IMR-90 (cell line): ENCODE measurements around the gene YIPF3. TPM values are rescaled to one million over a fixed set of nuclear protein-coding genes. Genes with fewer than 3 reads are reported as not detected.

Experiments used
- ATAC-seq: fragments of 200-7000 bp; cut with Tn5 transposase; 2 replicates; pipeline ENCODE4 v1.9.1; 2020; ENCODE audit warnings: low read depth, mild to moderate bottlenecking, moderate library complexity
- BruUV-seq: library from RNA; stranded (reverse); fragments of 400-500 nt; replicated peaks from 2 replicates; lab custom pipeline; 2021; lab: Mats Ljungman, UMichigan
- CTCF ChIA-PET: fragments of 300-600 bp; formaldehyde crosslinking; extraction: SDS; loops from one replicate; lab custom pipeline; 2021; ENCODE audit warnings: antibody characterized with exemption; lab: Yijun Ruan, JAX
- POLR2A ChIA-PET: fragments of 300-600 bp; sonication (Branson Sonifier 250); formaldehyde crosslinking; loops from one replicate; lab custom pipeline; 2022; ENCODE audit warnings: antibody characterized with exemption; ENCODE audit not compliant: unreplicated experiment; lab: Charles Lee
- DNase-seq: peaks from one replicate; pipeline ENCODE4 v3.0.0; 2013
- H2AFZ ChIP-seq: replicated peaks from 2 replicates; pipeline ENCODE3; 2013; ENCODE audit warnings: low read length, mild to moderate bottlenecking; ENCODE audit not compliant: poor library complexity
- H2AK5ac ChIP-seq: 2 replicates; pipeline ENCODE4 v1.6.1; 2013; ENCODE audit warnings: low read depth, low read length, inconsistent platforms
- H2AK9ac ChIP-seq: replicated peaks from 2 replicates; pipeline ENCODE3; 2013; ENCODE audit warnings: mild to moderate bottlenecking, low read depth, low read length, moderate library complexity; ENCODE audit not compliant: poor library complexity
- H2BK120ac ChIP-seq: 2 replicates; pipeline ENCODE4 v1.6.1; 2013; ENCODE audit warnings: low read depth, low read length, inconsistent platforms
- H2BK15ac ChIP-seq: 3 replicates; pipeline ENCODE4 v1.6.1; 2013; ENCODE audit warnings: low read depth, low read length, inconsistent platforms
- H2BK20ac ChIP-seq: 2 replicates; pipeline ENCODE4 v1.6.1; 2013; ENCODE audit warnings: low read depth, mild to moderate bottlenecking, inconsistent platforms, low read length, moderate library complexity
- H2BK5ac ChIP-seq: 2 replicates; pipeline ENCODE4 v1.6.1; 2013; ENCODE audit warnings: mild to moderate bottlenecking, low read depth, low read length, inconsistent platforms; ENCODE audit not compliant: poor library complexity, severe bottlenecking
- H3K14ac ChIP-seq: replicated peaks from 2 replicates; pipeline ENCODE4 v1.6.1; 2013; ENCODE audit warnings: low read depth, low read length, inconsistent platforms
- H3K18ac ChIP-seq: 2 replicates; pipeline ENCODE4 v1.6.1; 2013; ENCODE audit warnings: low read depth, low read length, control low read depth
- H3K23ac ChIP-seq: 2 replicates; pipeline ENCODE4 v1.6.1; 2013; ENCODE audit warnings: low read depth, low read length, inconsistent platforms
- H3K27ac ChIP-seq: 2 replicates; pipeline ENCODE4 v1.5.1; 2013; ENCODE audit warnings: mild to moderate bottlenecking, control low read depth, low read length; ENCODE audit not compliant: insufficient read depth
- H3K27me3 ChIP-seq: 2 replicates; pipeline ENCODE4 v1.6.1; 2013; ENCODE audit warnings: low read length; ENCODE audit not compliant: control insufficient read depth, insufficient read depth
- H3K36me3 ChIP-seq: 2 replicates; pipeline ENCODE4 v1.6.1; 2013; ENCODE audit warnings: low read length, mixed read lengths; ENCODE audit not compliant: control insufficient read depth, insufficient read depth
- H3K4ac ChIP-seq: 2 replicates; pipeline ENCODE4 v1.6.1; 2013; ENCODE audit warnings: low read depth, low read length, inconsistent platforms
- H3K4me1 ChIP-seq: 2 replicates; pipeline ENCODE4 v1.6.1; 2013; ENCODE audit warnings: low read length, mixed read lengths; ENCODE audit not compliant: control insufficient read depth, insufficient read depth
- H3K4me2 ChIP-seq: 2 replicates; pipeline ENCODE4 v1.6.1; 2013; ENCODE audit warnings: low read depth, mild to moderate bottlenecking, control low read depth, low read length, moderate library complexity
- H3K4me3 ChIP-seq: 2 replicates; pipeline ENCODE4 v1.5.1; 2013; ENCODE audit warnings: low read depth, mild to moderate bottlenecking, control low read depth, low read length, moderate library complexity; ENCODE audit not compliant: insufficient read depth
- H3K56ac ChIP-seq: 2 replicates; pipeline ENCODE4 v1.6.1; 2013; ENCODE audit warnings: low read length, inconsistent platforms; ENCODE audit not compliant: insufficient read depth; ENCODE audit errors: extremely low read depth
- H3K79me1 ChIP-seq, 2 experiments: 2 replicates each; pipeline ENCODE4 v1.6.1; 2013; ENCODE audit warnings: low read length in 2 of 2, inconsistent platforms in 1 of 2, low read depth in 1 of 2
- H3K9ac ChIP-seq: 2 replicates; pipeline ENCODE4 v1.6.1; 2013; ENCODE audit warnings: low read depth, low read length, control low read depth
- H3K9me1 ChIP-seq: 2 replicates; pipeline ENCODE4 v1.6.1; 2013; ENCODE audit warnings: low read length, inconsistent platforms; ENCODE audit not compliant: insufficient read depth
- H3K9me3 ChIP-seq: 2 replicates; pipeline ENCODE4 v1.6.1; 2013; ENCODE audit warnings: low read length; ENCODE audit not compliant: control insufficient read depth, insufficient read depth
- H4K20me1 ChIP-seq: 2 replicates; pipeline ENCODE4 v1.6.1; 2013; ENCODE audit warnings: low read length, inconsistent platforms; ENCODE audit not compliant: insufficient read depth
- H4K5ac ChIP-seq: 2 replicates; pipeline ENCODE4 v1.6.1; 2013; ENCODE audit warnings: mild to moderate bottlenecking, low read depth, low read length, control low read depth
- H4K8ac ChIP-seq, 2 experiments: 2 replicates each; pipeline ENCODE4 v1.6.1; 2013; ENCODE audit warnings: low read depth in 2 of 2, low read length in 2 of 2, control low read depth in 1 of 2, inconsistent platforms in 1 of 2
- H4K91ac ChIP-seq: 2 replicates; pipeline ENCODE4 v1.6.1; 2013; ENCODE audit warnings: low read depth, low read length, inconsistent platforms; ENCODE audit not compliant: insufficient read depth
- BHLHE40 ChIP-seq: fragments of 150-350 bp; IDR thresholded peaks from 2 replicates; pipeline ENCODE4 v1.6.1; 2016; ENCODE audit warnings: mild to moderate bottlenecking, low read depth, low read length
- CEBPB ChIP-seq: IDR thresholded peaks from 2 replicates; pipeline ENCODE4 v1.6.1; 2012; ENCODE audit warnings: low read depth, low read length, improper control_type of control experiment
- CHD1 ChIP-seq: IDR thresholded peaks from 2 replicates; pipeline ENCODE4 v1.6.1; 2012; ENCODE audit warnings: low read depth, low read length, improper control_type of control experiment
- CTCF ChIP-seq: conservative IDR thresholded peaks from 2 replicates; pipeline ENCODE4 v1.5.1; 2012; ENCODE audit warnings: mild to moderate bottlenecking, low read depth, low read length, improper control_type of control experiment
- ELK1 ChIP-seq: fragments of 150-350 bp; IDR thresholded peaks from 2 replicates; pipeline ENCODE4 v1.6.1; 2016; ENCODE audit warnings: low read depth, mild to moderate bottlenecking, low read length, moderate library complexity, borderline replicate concordance
- FOS ChIP-seq: fragments of 150-350 bp; IDR thresholded peaks from 2 replicates; pipeline ENCODE4 v1.6.1; 2016; ENCODE audit warnings: low read depth, low read length
- MAFK ChIP-seq: IDR thresholded peaks from 2 replicates; pipeline ENCODE4 v1.6.1; 2012; ENCODE audit warnings: low read depth, low read length, improper control_type of control experiment
- MAZ ChIP-seq: IDR thresholded peaks from 2 replicates; pipeline ENCODE4 v1.6.1; 2012; ENCODE audit warnings: low read depth, mild to moderate bottlenecking, low read length, improper control_type of control experiment, moderate library complexity, borderline replicate concordance
- MXI1 ChIP-seq: IDR thresholded peaks from 2 replicates; pipeline ENCODE4 v1.6.1; 2012; ENCODE audit warnings: low read depth, mild to moderate bottlenecking, low read length, moderate library complexity, borderline replicate concordance
- NFE2L2 ChIP-seq: fragments of 150-350 bp; IDR thresholded peaks from 2 replicates; pipeline ENCODE4 v1.6.1; 2016; ENCODE audit warnings: low read depth, mild to moderate bottlenecking, low read length
- POLR2A ChIP-seq: IDR thresholded peaks from 2 replicates; pipeline ENCODE4 v1.6.1; 2012; ENCODE audit warnings: mild to moderate bottlenecking, low read depth, low read length
- RAD21 ChIP-seq: IDR thresholded peaks from 2 replicates; pipeline ENCODE4 v1.6.1; 2012; ENCODE audit warnings: low read length, improper control_type of control experiment
- RCOR1 ChIP-seq: IDR thresholded peaks from 2 replicates; pipeline ENCODE4 v1.6.1; 2012; ENCODE audit warnings: mild to moderate bottlenecking, low read length, improper control_type of control experiment; ENCODE audit not compliant: insufficient replicate concordance
- RFX5 ChIP-seq: IDR thresholded peaks from 2 replicates; pipeline ENCODE4 v1.8.0; 2012; ENCODE audit warnings: low read depth, mild to moderate bottlenecking, low read length, moderate library complexity
- SMC3 ChIP-seq: fragments of 150-350 bp; IDR thresholded peaks from 2 replicates; pipeline ENCODE4 v1.6.1; 2016; ENCODE audit warnings: low read depth, mild to moderate bottlenecking, antibody characterized with exemption, low read length, moderate library complexity
- USF2 ChIP-seq: fragments of 150-350 bp; IDR thresholded peaks from 2 replicates; pipeline ENCODE4 v1.6.1; 2017; ENCODE audit warnings: mild to moderate bottlenecking, antibody characterized with exemption, low read length, low read depth
- WGBS, 2 experiments: methylation state at CpG; one replicate each; pipeline versions ENCODE4 v1.1.5 to v1.1.7; 2013; ENCODE audit warnings: missing lambda C conversion rate in 2 of 2; ENCODE audit not compliant: insufficient read length in 1 of 2; ENCODE audit errors: extremely low coverage in 2 of 2; 5-methylcytosine and 5-hydroxymethylcytosine counted together
- dilution Hi-C: fragments of 300-500 bp; cut with HindIII; formaldehyde crosslinking; loops from one replicate; pipeline ENCODE4 v1.14.3; 2018; ENCODE audit warnings: low sequenced_read_pairs; ENCODE audit not compliant: unreplicated experiment
- in situ Hi-C: fragments of 300-500 bp; cut with MboI; formaldehyde crosslinking; loops from 3 replicates; pipeline ENCODE4 v1.14.3; 2019; ENCODE audit warnings: low sequenced_read_pairs, inconsistent platforms, mixed read lengths
- intact Hi-C: fragments of 100-400 bp; cut with micrococcal nuclease; formaldehyde crosslinking; loops from 2 replicates; pipeline ENCODE4 v1.10.0; 2022
- polyA plus RNA-seq, 3 experiments: library from polyadenylated mRNA; depleted of rRNA; stranded (reverse); fragments of >200 nt; gene quantifications; 2 replicates each; pipeline ENCODE4 v1.2.3, GENCODE V29; 2012; ENCODE audit warnings: low replicate concordance in 1 of 3
- total RNA-seq: library from RNA; depleted of rRNA; stranded (reverse); fragments of >200 nt; gene quantifications from 2 replicates; pipeline ENCODE4 v1.2.3, GENCODE V29; 2012

YIPF3 gene
- total and polyA plus RNA-seq, 2 of the 4 experiments (the other 2 are of a cell fraction) = 114 to 193 TPM

GRCh38 chr6:43494321-43494720, 22.4 kb downstream of the YIPF3 start:
- Histone ChIP-seq H2BK120ac (no peak overlapping the region), H2AK5ac (peak overlapping the region; percentile 36; the same call in 1 of the 2 replicates), H2AK9ac (peak overlapping the region; percentile 11), H3K9me3 (no peaks in the 10 kb centered on the region), H3K4me2 (no peak overlapping the region), H3K23ac (no peak overlapping the region), H3K9ac (no peak overlapping the region), H3K18ac (no peak overlapping the region), H4K8ac (no peak overlapping the region), H2BK20ac (no peak overlapping the region), H4K91ac (no peak overlapping the region), H3K14ac (no peak overlapping the region), H4K20me1 (peaks cover 26% of the 10 kb centered on the region; the same call in 1 of the 2 replicates), H2AFZ (no peak overlapping the region), H3K36me3 (peaks cover 8% of the 10 kb centered on the region), H3K4me1 (peaks cover 46% of the 10 kb centered on the region), H4K5ac (no peak overlapping the region), H2BK15ac (no peak overlapping the region), H2BK5ac (no peak overlapping the region), H3K56ac (no peak overlapping the region), H3K79me1 (peaks cover 34 to 71% of the 10 kb centered on the region in 2 experiments), H3K9me1 (peaks cover 38% of the 10 kb centered on the region), H3K27me3 (no peaks in the 10 kb centered on the region), H3K4me3 (no peak overlapping the region), H3K27ac (no peak overlapping the region), H3K4ac (no peak overlapping the region)
- in situ Hi-C loops = loop anchor here (5.0 to 10.0 kb wide), 2 partner anchors 50 to 237 kb away; no protein-coding TSS in a partner anchor
- dilution Hi-C loops = no loop called here
- TF ChIP-seq RAD21 = no peak
- TF ChIP-seq POLR2A = no peak
- TF ChIP-seq CTCF = no peak
- TF ChIP-seq BHLHE40 = no peak
- no peak for TF ChIP-seq NFE2L2
- no peak for TF ChIP-seq SMC3
- TF ChIP-seq MAZ = no peak
- no peak for TF ChIP-seq FOS
- TF ChIP-seq CHD1 = no peak
- TF ChIP-seq MAFK = no peak
- no peak for TF ChIP-seq RCOR1
- no peak for TF ChIP-seq MXI1
- no peak for TF ChIP-seq USF2
- TF ChIP-seq CEBPB = no peak
- TF ChIP-seq ELK1 = no peak
- TF ChIP-seq RFX5 = no peak
- DNase-seq (no peak), ATAC-seq (no peak)
- ChIA-PET POLR2A (no interaction called here), CTCF (interaction anchor here (3.3 kb wide), 1 partner anchor 13 kb away, joined by 17 read pairs; no protein-coding TSS in a partner anchor)
- intact Hi-C loops = no loop called here
- 90% methylated on average over 2 of the region's 6 CpGs; no CpG with 5 or more reads in 1 of the 2 experiments for WGBS, 2 experiments
- no TSS peak for BruUV-seq
